GM12892 (cell line): ENCODE measurements around the gene HYI.

Experiments used
- POLR2AphosphoS5 ChIP-seq: IDR thresholded peaks from 2 replicates; pipeline ENCODE4 v1.6.1; 2011; ENCODE audit warnings: low read depth, low read length, control low read depth
- TAF1 ChIP-seq: IDR thresholded peaks from 2 replicates; pipeline ENCODE4 v1.6.1; 2011; ENCODE audit warnings: low read depth, mild to moderate bottlenecking, control low read depth, low read length, borderline replicate concordance

DNA sequence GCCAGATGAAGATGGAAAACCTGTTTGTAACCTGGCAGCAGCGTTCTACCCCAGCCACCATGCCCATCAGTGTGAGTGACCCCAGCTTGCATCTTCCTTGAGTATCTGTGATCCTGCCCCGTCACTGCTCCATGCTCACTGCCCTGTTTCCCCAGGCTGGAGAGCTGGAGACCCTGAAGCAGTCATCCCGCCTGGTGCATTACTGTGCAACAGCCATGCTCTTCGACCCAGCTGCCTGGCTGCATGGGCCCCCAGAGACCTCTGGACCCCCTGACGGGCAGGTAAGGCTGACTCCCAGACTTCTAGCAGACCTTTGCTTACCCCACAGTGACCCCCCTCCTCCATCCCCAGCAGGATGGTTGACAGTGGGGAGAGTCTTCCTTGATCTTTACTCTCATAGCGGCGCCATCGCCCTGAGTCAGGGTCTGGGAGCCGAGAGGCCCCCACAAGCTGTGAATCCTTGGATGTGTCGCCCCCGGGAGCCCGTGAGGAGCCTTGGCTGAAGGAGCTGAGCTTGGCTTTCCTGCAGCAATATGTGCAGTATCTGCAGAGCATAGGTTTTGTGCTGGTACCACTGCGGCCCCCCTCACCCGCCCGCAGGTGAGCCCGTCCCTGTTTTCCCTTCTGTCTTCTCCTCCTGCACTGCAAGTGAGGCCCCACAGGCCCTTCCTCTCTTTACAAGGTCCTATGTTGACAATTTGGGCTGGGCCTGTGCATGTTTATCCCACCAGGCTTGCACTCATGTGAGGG, 10.4 kb downstream of the HYI start:
- TF ChIP-seq TAF1 = no peak
- no peak for TF ChIP-seq POLR2AphosphoS5
